K562 (cell line): ENCODE data around the gene EIF5. TPM values are rescaled to one million over a fixed set of nuclear protein-coding genes. Genes with fewer than 3 reads are reported as not detected.

Experiments
- ASH1L ChIP-seq: fragments of 450-650 bp; IDR thresholded peaks from 2 replicates; pipeline ENCODE4 v1.6.1; 2018; ENCODE audit warnings: borderline replicate concordance, mild to moderate bottlenecking, low read depth; ENCODE audit not compliant: partially characterized antibody
- BCOR ChIP-seq: fragments of 450-650 bp; IDR thresholded peaks from 2 replicates; pipeline ENCODE4 v1.6.1; 2016
- CHD2 ChIP-seq: IDR thresholded peaks from 2 replicates; pipeline ENCODE4 v1.6.1; 2011; ENCODE audit warnings: low read depth, low read length
- CREBBP ChIP-seq: IDR thresholded peaks from one replicate; pipeline ENCODE4 v1.6.1; 2012; ENCODE audit warnings: low read depth, mild to moderate bottlenecking, control low read depth, inconsistent platforms, low read length
- ERF ChIP-seq: fragments of 450-650 bp; formaldehyde crosslinking; IDR thresholded peaks from 2 replicates; pipeline ENCODE4 v1.4.0; 2020; ENCODE audit warnings: mild to moderate bottlenecking, mixed read lengths
- FOS ChIP-seq: IDR thresholded peaks from 3 replicates; pipeline ENCODE4 v1.6.1; 2011; ENCODE audit not compliant: insufficient read length; ENCODE audit errors: extremely low read depth
- GATA2 ChIP-seq: sonication (generic); formaldehyde crosslinking; IDR thresholded peaks from 2 replicates; pipeline ENCODE4 v1.4.0; 2020; ENCODE audit warnings: mild to moderate bottlenecking, missing genetic modification reagents
- HNRNPK ChIP-seq: fragments of 200-400 bp; formaldehyde crosslinking; IDR thresholded peaks from one replicate; pipeline ENCODE4 v1.6.1; 2018; ENCODE audit warnings: mild to moderate bottlenecking, low read depth, low read length; ENCODE audit not compliant: poor library complexity, severe bottlenecking
- KLF6 ChIP-seq: fragments of 250-450 bp; sonication (Bioruptor Pico); IDR thresholded peaks from 2 replicates; pipeline ENCODE4 v1.4.0; 2020; ENCODE audit warnings: mild to moderate bottlenecking, moderate library complexity, borderline replicate concordance
- LEF1 ChIP-seq: fragments of 450-650 bp; IDR thresholded peaks from 2 replicates; pipeline ENCODE4 v1.6.1; 2016; ENCODE audit warnings: mild to moderate bottlenecking
- MAZ ChIP-seq, 2 experiments: fragments of 450-650 bp in 1 of 2; sonication (generic) in 1 of 2; formaldehyde crosslinking; IDR thresholded peaks in 1 of 2; conservative IDR thresholded peaks in 1 of 2; 2 replicates each; pipeline versions ENCODE4 v1.4.0 to v1.5.0; 2020; ENCODE audit warnings: mild to moderate bottlenecking in 1 of 2, missing genetic modification reagents in 1 of 2
- NFATC3 ChIP-seq: fragments of 450-650 bp; IDR thresholded peaks from 2 replicates; pipeline ENCODE4 v1.6.1; 2017; ENCODE audit warnings: mild to moderate bottlenecking
- PHB2 ChIP-seq: fragments of 450-650 bp; IDR thresholded peaks from 2 replicates; pipeline ENCODE4 v1.6.1; 2017; ENCODE audit warnings: low read depth
- SIN3B ChIP-seq: fragments of 450-650 bp; IDR thresholded peaks from 2 replicates; pipeline ENCODE4 v1.6.1; 2017; ENCODE audit warnings: low read depth, mild to moderate bottlenecking, moderate library complexity
- SMARCA4 ChIP-seq: fragments of 450-650 bp; IDR thresholded peaks from 2 replicates; pipeline ENCODE4 v1.6.1; 2016
- TCF7 ChIP-seq: sonication (generic); IDR thresholded peaks from 2 replicates; pipeline ENCODE4 v1.6.1; 2016; ENCODE audit warnings: antibody characterized with exemption, borderline replicate concordance
- TCFL5 ChIP-seq: fragments of 250-450 bp; sonication (Bioruptor Pico); conservative IDR thresholded peaks from 2 replicates; pipeline ENCODE4 v1.6.1; 2021; ENCODE audit warnings: mild to moderate bottlenecking, moderate library complexity, matching md5 sums
- ZBED1 ChIP-seq: IDR thresholded peaks from 2 replicates; pipeline ENCODE4 v1.6.1; 2014
- ZKSCAN1 ChIP-seq: fragments of 150-350 bp; IDR thresholded peaks from 2 replicates; pipeline ENCODE4 v1.6.1; 2016; ENCODE audit warnings: low read depth, low read length
- ZNF124 ChIP-seq: sonication (generic); formaldehyde crosslinking; IDR thresholded peaks from 2 replicates; pipeline ENCODE4 v1.8.1; 2022; ENCODE audit warnings: missing genetic modification reagents
- ZNF695 ChIP-seq: fragments of 450-650 bp; formaldehyde crosslinking; IDR thresholded peaks from 2 replicates; pipeline ENCODE4 v1.4.0; 2020; ENCODE audit warnings: mild to moderate bottlenecking, moderate library complexity
- polyA plus RNA-seq, 8 experiments: library from polyadenylated mRNA; depleted of rRNA in 4 of 8; stranded (reverse) in 5 of 8; unstranded in 3 of 8; fragments of >200 nt; fragmentation: Nextera tagmentation in 2 of 8; fragmentation: Illumina TruSeq in 1 of 8; extraction: Ambion mirVana in 2 of 8; extraction: Trizol in 1 of 8; gene quantifications; 2 replicates each; pipeline versions ENCODE4 v1.2.1 to v1.2.3, GENCODE V29; 2011 to 2014; ENCODE audit warnings: inconsistent platforms in 1 of 8, missing spikeins in 1 of 8
- total RNA-seq, 7 experiments: library from RNA; depleted of rRNA in 6 of 7; stranded (reverse); fragments of >200 nt in 6 of 7; fragmentation: Illumina TruSeq in 2 of 7; extraction: Trizol in 2 of 7; gene quantifications; 2 replicates each; pipeline versions ENCODE4 v1.2.1 to v1.2.3, GENCODE V29; 2011 to 2021; ENCODE audit warnings: low replicate concordance in 1 of 7
- TF ChIP-seq, protein P1 (sequence below): sonication (generic); formaldehyde crosslinking; IDR thresholded peaks from 2 replicates; pipeline ENCODE4 v1.8.0; 2022; ENCODE audit warnings: mild to moderate bottlenecking, missing genetic modification reagents
- TF ChIP-seq, protein P2 (sequence below): fragments of 250-450 bp; sonication (Bioruptor Pico); IDR thresholded peaks from 2 replicates; pipeline ENCODE4 v1.5.0; 2020; ENCODE audit warnings: mild to moderate bottlenecking, borderline replicate concordance
- TF ChIP-seq, protein P3 (sequence below): fragments of 250-450 bp; sonication (Bioruptor Pico); IDR thresholded peaks from 2 replicates; pipeline ENCODE4 v1.8.0; 2021; ENCODE audit warnings: mild to moderate bottlenecking, moderate library complexity
- TF ChIP-seq, protein P4 (sequence below): sonication (generic); formaldehyde crosslinking; IDR thresholded peaks from 2 replicates; pipeline ENCODE4 v1.8.0; 2022; ENCODE audit warnings: mild to moderate bottlenecking, missing genetic modification reagents

The EIF5 gene
- total and polyA plus RNA-seq, 9 of the 15 experiments (the other 6 are each of a cell fraction or from before 2014, with no cell fraction given): 92.7 to 442 (median 190) TPM

DNA sequence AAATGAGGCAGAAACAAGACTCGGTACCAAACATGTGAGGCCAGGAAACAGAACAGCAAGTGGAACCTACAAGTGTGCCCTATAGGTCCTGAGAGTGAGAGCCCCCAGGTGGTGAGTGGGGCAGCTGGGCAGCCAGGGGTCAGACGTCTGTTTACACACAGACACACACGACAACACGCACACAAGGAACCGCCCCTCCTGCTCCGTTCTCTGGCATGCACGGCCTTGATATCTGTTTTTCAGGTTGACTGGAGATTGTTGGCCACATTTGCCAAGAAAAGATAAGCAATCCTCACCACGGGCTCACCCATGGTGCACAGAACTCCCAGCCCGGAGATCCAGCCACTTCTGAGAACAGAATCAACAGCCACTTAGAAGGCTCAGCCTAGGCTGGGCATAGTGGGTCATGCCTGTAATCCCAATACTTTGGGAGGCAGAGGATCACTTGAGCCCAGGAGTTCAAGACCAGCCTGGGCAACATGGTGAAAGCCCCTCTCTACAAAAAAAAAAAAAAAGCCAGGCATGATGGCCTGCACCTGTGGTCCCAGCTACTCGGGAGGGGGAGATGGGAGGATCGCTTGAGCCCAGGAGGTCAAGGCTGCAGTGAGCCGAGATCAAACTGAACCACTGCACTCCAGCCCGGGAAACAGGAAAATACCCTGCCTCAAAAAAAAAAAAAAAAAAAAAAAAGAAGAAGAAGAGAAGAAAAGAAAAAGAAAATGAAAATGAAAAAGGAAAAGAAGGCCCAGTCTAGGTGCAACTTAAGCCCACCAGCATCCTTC lies 19.4 kb upstream of the EIF5 start (continued):
- TF ChIP-seq KLF6: no peak
- peak; percentile 78 for TF ChIP-seq ZKSCAN1
- TF ChIP-seq NFATC3: no peak
- peak; percentile 60 for TF ChIP-seq GATA2 (CRISPR knock-in tag)
- TF ChIP-seq, protein P1, sequence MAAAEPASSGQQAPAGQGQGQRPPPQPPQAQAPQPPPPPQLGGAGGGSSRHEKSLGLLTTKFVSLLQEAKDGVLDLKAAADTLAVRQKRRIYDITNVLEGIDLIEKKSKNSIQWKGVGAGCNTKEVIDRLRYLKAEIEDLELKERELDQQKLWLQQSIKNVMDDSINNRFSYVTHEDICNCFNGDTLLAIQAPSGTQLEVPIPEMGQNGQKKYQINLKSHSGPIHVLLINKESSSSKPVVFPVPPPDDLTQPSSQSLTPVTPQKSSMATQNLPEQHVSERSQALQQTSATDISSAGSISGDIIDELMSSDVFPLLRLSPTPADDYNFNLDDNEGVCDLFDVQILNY (CRISPR knock-in tag): no peak
- 0 out of 2 replicates have a peak, but pooled peaks have one; percentile 23 for TF ChIP-seq BCOR
- no peak for TF ChIP-seq ZNF695
- no peak for TF ChIP-seq ASH1L
- TF ChIP-seq, protein P2, sequence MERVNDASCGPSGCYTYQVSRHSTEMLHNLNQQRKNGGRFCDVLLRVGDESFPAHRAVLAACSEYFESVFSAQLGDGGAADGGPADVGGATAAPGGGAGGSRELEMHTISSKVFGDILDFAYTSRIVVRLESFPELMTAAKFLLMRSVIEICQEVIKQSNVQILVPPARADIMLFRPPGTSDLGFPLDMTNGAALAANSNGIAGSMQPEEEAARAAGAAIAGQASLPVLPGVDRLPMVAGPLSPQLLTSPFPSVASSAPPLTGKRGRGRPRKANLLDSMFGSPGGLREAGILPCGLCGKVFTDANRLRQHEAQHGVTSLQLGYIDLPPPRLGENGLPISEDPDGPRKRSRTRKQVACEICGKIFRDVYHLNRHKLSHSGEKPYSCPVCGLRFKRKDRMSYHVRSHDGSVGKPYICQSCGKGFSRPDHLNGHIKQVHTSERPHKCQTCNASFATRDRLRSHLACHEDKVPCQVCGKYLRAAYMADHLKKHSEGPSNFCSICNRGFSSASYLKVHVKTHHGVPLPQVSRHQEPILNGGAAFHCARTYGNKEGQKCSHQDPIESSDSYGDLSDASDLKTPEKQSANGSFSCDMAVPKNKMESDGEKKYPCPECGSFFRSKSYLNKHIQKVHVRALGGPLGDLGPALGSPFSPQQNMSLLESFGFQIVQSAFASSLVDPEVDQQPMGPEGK (CRISPR knock-in tag): no peak
- peak; percentile 58; the same call in 1 of the 2 replicates for TF ChIP-seq LEF1
- TF ChIP-seq SIN3B: no peak
- TF ChIP-seq ERF (CRISPR knock-in tag): no peak
- no peak for TF ChIP-seq FOS
- TF ChIP-seq MAZ (CRISPR knock-in tag; conservative IDR thresholded peaks at IDR 0.05 in 1 of 2, IDR thresholded peaks at IDR 0.05 in 1 of 2): peak; percentile 17 to 59; a peak in 1 of 4 replicates
- TF ChIP-seq SMARCA4: peak; percentile 76
- no peak for TF ChIP-seq ZNF124 (CRISPR knock-in tag)
- no peak for TF ChIP-seq TCFL5 (CRISPR knock-in tag)
- TF ChIP-seq PHB2: 0 out of 2 replicates have a peak, but pooled peaks have one; percentile 10
- no peak for TF ChIP-seq CHD2
- TF ChIP-seq, protein P3, sequence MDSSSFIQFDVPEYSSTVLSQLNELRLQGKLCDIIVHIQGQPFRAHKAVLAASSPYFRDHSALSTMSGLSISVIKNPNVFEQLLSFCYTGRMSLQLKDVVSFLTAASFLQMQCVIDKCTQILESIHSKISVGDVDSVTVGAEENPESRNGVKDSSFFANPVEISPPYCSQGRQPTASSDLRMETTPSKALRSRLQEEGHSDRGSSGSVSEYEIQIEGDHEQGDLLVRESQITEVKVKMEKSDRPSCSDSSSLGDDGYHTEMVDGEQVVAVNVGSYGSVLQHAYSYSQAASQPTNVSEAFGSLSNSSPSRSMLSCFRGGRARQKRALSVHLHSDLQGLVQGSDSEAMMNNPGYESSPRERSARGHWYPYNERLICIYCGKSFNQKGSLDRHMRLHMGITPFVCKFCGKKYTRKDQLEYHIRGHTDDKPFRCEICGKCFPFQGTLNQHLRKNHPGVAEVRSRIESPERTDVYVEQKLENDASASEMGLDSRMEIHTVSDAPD (CRISPR knock-in tag): 0 out of 2 replicates have a peak, but pooled peaks have one; percentile 49
- TF ChIP-seq, protein P4, sequence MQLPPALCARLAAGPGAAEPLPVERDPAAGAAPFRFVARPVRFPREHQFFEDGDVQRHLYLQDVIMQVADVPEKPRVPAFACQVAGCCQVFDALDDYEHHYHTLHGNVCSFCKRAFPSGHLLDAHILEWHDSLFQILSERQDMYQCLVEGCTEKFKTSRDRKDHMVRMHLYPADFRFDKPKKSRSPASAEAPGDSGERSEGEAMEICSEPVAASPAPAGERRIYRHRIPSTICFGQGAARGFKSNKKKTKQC (CRISPR knock-in tag): no peak
- no peak for TF ChIP-seq ZBED1
- no peak for TF ChIP-seq CREBBP
- TF ChIP-seq HNRNPK: no peak
- TF ChIP-seq TCF7: no peak
